GM18867 (cell line): ENCODE measurements around the gene COL4A3.
A peak's percentile ranks its signal among the peaks of the same experiment; 100 is the strongest.

Experiments used
- ATAC-seq: cut with Tn5 transposase; IDR thresholded peaks from one replicate; pipeline ENCODE4 v1.9.1; 2021; ENCODE audit warnings: mild to moderate bottlenecking, moderate library complexity; ENCODE audit not compliant: unreplicated experiment

Gene COL4A3

GRCh38 chr2:227335713-227336112, 171.3 kb downstream of the COL4A3 start:
- no peak for ATAC-seq

- ATAC-seq, result no peak
Measured at GRCh38 chr2:227337442-227337841, 173.0 kb downstream of the COL4A3 start.

GRCh38 chr2:227339098-227339599, 174.7 kb downstream of the COL4A3 start:
- no peak for ATAC-seq

GRCh38 chr2:227340106-227340505, 175.7 kb downstream of the COL4A3 start:
- no peak for ATAC-seq

GRCh38 chr2:227341553-227341952, 177.1 kb downstream of the COL4A3 start:
- no peak for ATAC-seq

GRCh38 chr2:227344231-227344630, 179.8 kb downstream of the COL4A3 start:
- ATAC-seq, result no peak

GRCh38 chr2:227347117-227347516, 182.7 kb downstream of the COL4A3 start:
- no peak for ATAC-seq

- no peak for ATAC-seq
Measured at GRCh38 chr2:227348324-227348723, 183.9 kb downstream of the COL4A3 start.

GRCh38 chr2:227349989-227350612, 185.7 kb downstream of the COL4A3 start:
- no peak for ATAC-seq

- ATAC-seq, result peak; percentile 51
Measured at GRCh38 chr2:227351639-227352038, 187.2 kb downstream of the COL4A3 start.

- ATAC-seq, result no peak
Measured at GRCh38 chr2:227360351-227360750, 195.9 kb downstream of the COL4A3 start.

- ATAC-seq, result no peak
Measured at GRCh38 chr2:227363756-227364155, 199.3 kb downstream of the COL4A3 start.
